ENCODE measurements around the gene PPME1. TPM values are rescaled to one million over a fixed set of nuclear protein-coding genes. Genes with fewer than 3 reads are reported as not detected.

The PPME1 gene
- total RNA-seq, 1 experiment from 2014 or later: 98.3 TPM

GRCh38 chr11:74233683-74234082 is 62.6 kb downstream of the PPME1 start:
- no peaks in the 10 kb centered on the region for H3K27me3 ChIP-seq (replicated peaks; ENCODE audit: insufficient read depth, low read depth, low read length, poor library complexity)
- peaks cover 43% of the 10 kb centered on the region for H3K36me3 ChIP-seq (ENCODE audit: insufficient read depth, low read length, poor library complexity, severe bottlenecking)
- intact Hi-C loops (cut with micrococcal nuclease; ENCODE audit: unreplicated experiment): no loop called here
- TF ChIP-seq CTCF (conservative IDR thresholded peaks at IDR 0.05; ENCODE audit: low read depth, low read length) (no peak), EZH2 (IDR thresholded peaks at IDR 0.05; ENCODE audit: borderline replicate concordance, low read depth, low read length, poor library complexity, severe bottlenecking) (no peak)
- POLR2A ChIA-PET (ENCODE audit: low non-redundant PET): no interaction called here
- DNase-seq (ENCODE audit: low spot score): no peak
- no peaks in the 10 kb centered on the region for H3K9me3 ChIP-seq (ENCODE audit: low read depth, low read length, poor library complexity, severe bottlenecking)
- no peaks in the 10 kb centered on the region for H3K4me1 ChIP-seq (ENCODE audit: insufficient read depth, low read length, poor library complexity, severe bottlenecking)
- BruUV-seq (replicated peaks): no TSS peak
- H3K4me3 ChIP-seq (ENCODE audit: low read depth, low read length, poor library complexity, severe bottlenecking): no peak overlapping the region
- CTCF ChIA-PET: no interaction called here
- no peak overlapping the region for H3K27ac ChIP-seq (ENCODE audit: low read depth, low read length, poor library complexity, severe bottlenecking)

- H3K4me1 ChIP-seq (ENCODE audit: insufficient read depth, low read length, poor library complexity, severe bottlenecking): no peaks in the 10 kb centered on the region
- ChIA-PET CTCF (no interaction called here), POLR2A (ENCODE audit: low non-redundant PET) (no interaction called here)
- no peak for TF ChIP-seq CTCF (conservative IDR thresholded peaks at IDR 0.05; ENCODE audit: low read depth, low read length)
- TF ChIP-seq EZH2 (IDR thresholded peaks at IDR 0.05; ENCODE audit: borderline replicate concordance, low read depth, low read length, poor library complexity, severe bottlenecking): no peak
- H3K9me3 ChIP-seq (ENCODE audit: low read depth, low read length, poor library complexity, severe bottlenecking): no peaks in the 10 kb centered on the region
- no peak overlapping the region for H3K4me3 ChIP-seq (ENCODE audit: low read depth, low read length, poor library complexity, severe bottlenecking)
- no TSS peak for BruUV-seq (replicated peaks)
- no peak overlapping the region for H3K27ac ChIP-seq (ENCODE audit: low read depth, low read length, poor library complexity, severe bottlenecking)
- DNase-seq (ENCODE audit: low spot score): no peak
- no peaks in the 10 kb centered on the region for H3K27me3 ChIP-seq (replicated peaks; ENCODE audit: insufficient read depth, low read depth, low read length, poor library complexity)
- peaks cover 48% of the 10 kb centered on the region for H3K36me3 ChIP-seq (ENCODE audit: insufficient read depth, low read length, poor library complexity, severe bottlenecking)
- intact Hi-C loops (cut with micrococcal nuclease; ENCODE audit: unreplicated experiment): no loop called here
Observed at GRCh38 chr11:74235121-74235520, 64.0 kb downstream of the PPME1 start.

- Histone ChIP-seq H3K4me1 (ENCODE audit: insufficient read depth, low read length, poor library complexity, severe bottlenecking) (no peaks in the 10 kb centered on the region), H3K9me3 (ENCODE audit: low read depth, low read length, poor library complexity, severe bottlenecking) (no peaks in the 10 kb centered on the region), H3K36me3 (ENCODE audit: insufficient read depth, low read length, poor library complexity, severe bottlenecking) (peaks cover 45% of the 10 kb centered on the region), H3K27ac (ENCODE audit: low read depth, low read length, poor library complexity, severe bottlenecking) (no peak overlapping the region), H3K4me3 (ENCODE audit: low read depth, low read length, poor library complexity, severe bottlenecking) (no peak overlapping the region), H3K27me3 (replicated peaks; ENCODE audit: insufficient read depth, low read depth, low read length, poor library complexity) (no peaks in the 10 kb centered on the region)
- TF ChIP-seq EZH2 (IDR thresholded peaks at IDR 0.05; ENCODE audit: borderline replicate concordance, low read depth, low read length, poor library complexity, severe bottlenecking): no peak
- TF ChIP-seq CTCF (conservative IDR thresholded peaks at IDR 0.05; ENCODE audit: low read depth, low read length): no peak
- DNase-seq (ENCODE audit: low spot score): no peak
- POLR2A ChIA-PET (ENCODE audit: low non-redundant PET): no interaction called here
- no TSS peak for BruUV-seq (replicated peaks)
- intact Hi-C loops (cut with micrococcal nuclease; ENCODE audit: unreplicated experiment): no loop called here
- CTCF ChIA-PET: no interaction called here
Observed at GRCh38 chr11:74237541-74237940, 66.5 kb downstream of the PPME1 start.

All from A673 (cell line).